Ovary (tissue), 9 donors: ENCODE measurements around the gene THOC7. TPM values are rescaled to one million over a fixed set of nuclear protein-coding genes. Genes with fewer than 3 reads are reported as not detected.
A peak's percentile ranks its signal among the peaks of the same experiment; 100 is the strongest.

Experiments used
- DNase-seq, 5 donors: peaks; one replicate each; pipeline ENCODE4 v3.0.0-alpha.2; 2019 to 2020
- H3K27ac ChIP-seq, 2 donors: fragments of 200-600 bp; one replicate each; pipeline versions ENCODE4 v1.5.1 to v1.8.0; 2019 to 2022
- H3K27me3 ChIP-seq: fragments of 200-600 bp; one replicate; pipeline ENCODE4 v1.8.0; 2022
- H3K36me3 ChIP-seq: fragments of 200-600 bp; sonication (generic); one replicate; pipeline ENCODE4 v1.5.1; 2019
- H3K4me1 ChIP-seq: one replicate; pipeline ENCODE4 v1.8.1; 2013; ENCODE audit warnings: mild to moderate bottlenecking, moderate library complexity; ENCODE audit not compliant: insufficient read depth
- H3K4me3 ChIP-seq: fragments of 200-600 bp; sonication (generic); one replicate; pipeline ENCODE4 v1.5.1; 2017
- H3K9me3 ChIP-seq, 2 donors: fragments of 200-600 bp in 1 of 2; sonication (generic) in 1 of 2; one replicate each; pipeline versions ENCODE4 v1.5.1 to v1.8.1; 2013 to 2019; ENCODE audit warnings: mild to moderate bottlenecking in 1 of 2, moderate library complexity in 1 of 2
- EP300 ChIP-seq: sonication (generic); formaldehyde crosslinking; IDR thresholded peaks from one replicate; pipeline ENCODE4 v1.6.1; 2017; ENCODE audit warnings: antibody characterized with exemption
- POLR2A ChIP-seq: fragments of 450-650 bp; IDR thresholded peaks from one replicate; pipeline ENCODE4 v1.6.1; 2017; ENCODE audit warnings: antibody characterized with exemption, mild to moderate bottlenecking, moderate library complexity
- WGBS, 3 donors: extraction: QIAGEN DNeasy Blood & Tissue Kit in 1 of 3; methylation state at CpG; one replicate each; pipeline versions ENCODE4 v1.1.5 to v1.1.7; 2013 to 2017; 5-methylcytosine and 5-hydroxymethylcytosine counted together
- intact Hi-C, 4 donors: fragments of 100-400 bp; cut with DNase I; formaldehyde crosslinking; loops; one replicate each; pipeline versions ENCODE4 v1.11.0 to v1.15.1; 2022 to 2023
- polyA plus RNA-seq, 2 donors: library from polyadenylated mRNA; stranded (reverse); fragments of 200-250 nt in 1 of 2; fragments of 350-450 nt in 1 of 2; fragmentation: Illumina TruSeq in 1 of 2; extraction: RNeasy Lipid Tissue Mini Kit (QIAGEN cat#74804) in 1 of 2; gene quantifications; one replicate each; pipeline ENCODE4 v1.2.3, GENCODE V29; 2013 to 2014
- total RNA-seq, 7 donors: library from RNA; depleted of rRNA in 2 of 7; stranded (reverse); fragments of >200 nt in 2 of 7; fragmentation: NEBNext Ultra II Directional in 3 of 7; extraction: Animal tissue kit (Norgen Biotek cat#: 25700) in 3 of 7; gene quantifications; one replicate each; pipeline versions ENCODE4 v1.1.0 to v1.2.4, GENCODE V29; 2016 to 2023
- TF ChIP-seq, protein P1 (sequence below), 3 donors: fragments of 450-650 bp in 2 of 3; fragments of 200-600 bp in 1 of 3; IDR thresholded peaks; one replicate each; pipeline versions ENCODE4 v1.5.1 to v1.8.0; 2016 to 2022; ENCODE audit warnings: antibody characterized with exemption in 3 of 3, mild to moderate bottlenecking in 1 of 3
- donor health status: DM: no; HTN: no; CAD: no; lungs with moderate emphysema.
- donor health status: DM: no; HTN: no; CAD: no.
- donor health status: Bipolar disorder and iron deficiency.
- donor health status: DM: yes; HTN: yes; CAD: no.
- donor health status: DM: no; HTN: no; CAD: no.
- donor health status: DM: yes; HTN: yes; CAD: no.

THOC7 gene
- total and polyA plus RNA-seq, 9 donors: 38.2 to 80.3 (median 47.4) TPM

GRCh38 chr3:63870615-63871005 lies 7.0 kb upstream of the THOC7 start:
- no peaks in the 10 kb centered on the region for H3K9me3 ChIP-seq
- no peak overlapping the region for H3K27ac ChIP-seq
- TF ChIP-seq EP300 (no peak), POLR2A (no peak)
- TF ChIP-seq, protein P1, sequence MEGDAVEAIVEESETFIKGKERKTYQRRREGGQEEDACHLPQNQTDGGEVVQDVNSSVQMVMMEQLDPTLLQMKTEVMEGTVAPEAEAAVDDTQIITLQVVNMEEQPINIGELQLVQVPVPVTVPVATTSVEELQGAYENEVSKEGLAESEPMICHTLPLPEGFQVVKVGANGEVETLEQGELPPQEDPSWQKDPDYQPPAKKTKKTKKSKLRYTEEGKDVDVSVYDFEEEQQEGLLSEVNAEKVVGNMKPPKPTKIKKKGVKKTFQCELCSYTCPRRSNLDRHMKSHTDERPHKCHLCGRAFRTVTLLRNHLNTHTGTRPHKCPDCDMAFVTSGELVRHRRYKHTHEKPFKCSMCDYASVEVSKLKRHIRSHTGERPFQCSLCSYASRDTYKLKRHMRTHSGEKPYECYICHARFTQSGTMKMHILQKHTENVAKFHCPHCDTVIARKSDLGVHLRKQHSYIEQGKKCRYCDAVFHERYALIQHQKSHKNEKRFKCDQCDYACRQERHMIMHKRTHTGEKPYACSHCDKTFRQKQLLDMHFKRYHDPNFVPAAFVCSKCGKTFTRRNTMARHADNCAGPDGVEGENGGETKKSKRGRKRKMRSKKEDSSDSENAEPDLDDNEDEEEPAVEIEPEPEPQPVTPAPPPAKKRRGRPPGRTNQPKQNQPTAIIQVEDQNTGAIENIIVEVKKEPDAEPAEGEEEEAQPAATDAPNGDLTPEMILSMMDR (IDR thresholded peaks at IDR 0.05): no peak
- H3K36me3 ChIP-seq: no peaks in the 10 kb centered on the region
- intact Hi-C loops: no loop called here
- H3K27me3 ChIP-seq: no peaks in the 10 kb centered on the region
- peaks cover 3% of the 10 kb centered on the region for H3K4me1 ChIP-seq
- DNase-seq: no peak
- H3K4me3 ChIP-seq: no peak overlapping the region
- WGBS, 3 donors: 79 to 86% (median 84%) methylated on average over 2 of the region's 2 CpGs

GRCh38 chr3:63869940-63870614 lies 6.5 kb upstream of the THOC7 start:
- no peaks in the 10 kb centered on the region for H3K9me3 ChIP-seq
- TF ChIP-seq, protein P1 (IDR thresholded peaks at IDR 0.05): no peak
- no peak for TF ChIP-seq EP300
- intact Hi-C loops: no loop called here
- 81 to 91% (median 86%) methylated on average over 3 of the region's 3 CpGs for WGBS, 3 donors
- no peak overlapping the region for H3K27ac ChIP-seq
- H3K4me3 ChIP-seq: no peak overlapping the region
- no peak for DNase-seq
- H3K27me3 ChIP-seq: no peaks in the 10 kb centered on the region
- H3K36me3 ChIP-seq: no peaks in the 10 kb centered on the region
- peaks cover 3% of the 10 kb centered on the region for H3K4me1 ChIP-seq

- no peak for TF ChIP-seq EP300
- TF ChIP-seq, protein P1 (IDR thresholded peaks at IDR 0.05): no peak
- TF ChIP-seq POLR2A: no peak
- intact Hi-C loops: no loop called here
- 95 to 98% (median 97%) methylated on average over 1 of the region's 1 CpG for WGBS, 3 donors
Observed at GRCh38 chr3:63867225-63867624, 3.6 kb upstream of the THOC7 start.

DNA sequence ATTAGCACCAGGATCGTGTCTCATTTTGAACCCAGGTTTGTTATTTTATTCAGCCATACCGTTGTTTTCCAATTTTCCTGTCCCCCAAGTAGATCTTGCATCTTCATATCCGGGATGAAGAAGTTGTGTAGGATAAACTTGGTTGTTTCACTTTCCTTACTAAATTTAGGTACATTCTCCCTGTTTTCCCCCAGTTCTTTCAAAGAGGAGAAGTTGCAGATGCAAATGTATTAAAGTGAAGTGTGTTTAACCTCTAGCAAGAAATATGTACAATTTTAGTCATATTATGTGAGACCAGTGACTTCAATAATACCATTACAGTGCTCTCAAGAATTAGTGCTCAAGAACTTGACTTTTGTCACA lies 1.3 kb upstream of the THOC7 start:
- intact Hi-C loops: loop anchor here in 1 of 4 donors (5.0 kb wide), 1 partner anchor 47 kb away; the partner anchor contains the start of gene SCAANT1
- H3K27me3 ChIP-seq: no peaks in the 10 kb centered on the region
- no peaks in the 10 kb centered on the region for H3K9me3 ChIP-seq
- 3 to 6% (median 4%) methylated on average over 3 of the region's 3 CpGs for WGBS, 3 donors
- H3K27ac ChIP-seq: peak overlapping the region in 1 of 2 donors; percentile 40
- peaks cover 7% of the 10 kb centered on the region for H3K4me1 ChIP-seq
- TF ChIP-seq POLR2A (no peak), EP300 (no peak)
- TF ChIP-seq, protein P1 (IDR thresholded peaks at IDR 0.05): no peak
- DNase-seq: no peak
- H3K4me3 ChIP-seq: peak overlapping the region; percentile 96
- no peaks in the 10 kb centered on the region for H3K36me3 ChIP-seq

More at GRCh38 chr3:63867225-63867624, 3.6 kb upstream of the THOC7 start:
- Histone ChIP-seq H3K4me3 (no peak overlapping the region), H3K9me3 (no peaks in the 10 kb centered on the region), H3K27ac (no peak overlapping the region), H3K27me3 (no peaks in the 10 kb centered on the region), H3K36me3 (no peaks in the 10 kb centered on the region), H3K4me1 (peaks cover 8% of the 10 kb centered on the region)
- DNase-seq: no peak
